GM12878 (cell line): ENCODE results near the gene GBX1.

Experiments used
- CTCF ChIP-seq, 3 experiments: IDR thresholded peaks in 2 of 3; conservative IDR thresholded peaks in 1 of 3; 2 replicates each; pipeline ENCODE4 v1.5.1; 2011; ENCODE audit warnings: low read depth in 3 of 3, low read length in 3 of 3, mild to moderate bottlenecking in 3 of 3, control low read depth in 2 of 3, moderate library complexity in 2 of 3, inconsistent platforms in 1 of 3, mixed read lengths in 1 of 3; ENCODE audit not compliant: control insufficient read depth in 2 of 3, insufficient read depth in 1 of 3; ENCODE audit errors: extremely low read depth in 1 of 3
- EZH2 ChIP-seq: IDR thresholded peaks from 2 replicates; pipeline ENCODE4 v1.6.1; 2012; ENCODE audit warnings: low read depth, mild to moderate bottlenecking, control low read depth, inconsistent platforms, low read length, borderline replicate concordance; ENCODE audit not compliant: control insufficient read depth
- KDM1A ChIP-seq: fragments of 200-600 bp; sonication (generic); IDR thresholded peaks from 2 replicates; pipeline ENCODE4 v1.6.1; 2016; ENCODE audit warnings: borderline replicate concordance
- MLLT1 ChIP-seq: fragments of 450-650 bp; IDR thresholded peaks from 2 replicates; pipeline ENCODE4 v1.6.1; 2016; ENCODE audit warnings: mild to moderate bottlenecking
- NFIC ChIP-seq: IDR thresholded peaks from 2 replicates; pipeline ENCODE4 v1.6.1; 2012; ENCODE audit warnings: low read depth, mild to moderate bottlenecking, inconsistent platforms, low read length, moderate library complexity
- NFXL1 ChIP-seq: fragments of 450-650 bp; IDR thresholded peaks from 2 replicates; pipeline ENCODE4 v1.6.1; 2017; ENCODE audit warnings: antibody characterized with exemption, mild to moderate bottlenecking, borderline replicate concordance
- RAD21 ChIP-seq: IDR thresholded peaks from 2 replicates; pipeline ENCODE4 v1.6.1; 2011; ENCODE audit warnings: mild to moderate bottlenecking, low read depth, low read length, moderate library complexity; ENCODE audit not compliant: insufficient read depth
- RFX5 ChIP-seq: IDR thresholded peaks from 2 replicates; pipeline ENCODE4 v1.6.1; 2011; ENCODE audit warnings: low read depth, low read length, improper control_type of control experiment
- SMAD1 ChIP-seq: fragments of 450-650 bp; IDR thresholded peaks from 2 replicates; pipeline ENCODE4 v1.6.1; 2018; ENCODE audit warnings: mild to moderate bottlenecking, low read depth; ENCODE audit not compliant: partially characterized antibody
- SPI1 ChIP-seq: IDR thresholded peaks from 2 replicates; pipeline ENCODE4 v1.6.1; 2011; ENCODE audit warnings: low read depth, mild to moderate bottlenecking, low read length, moderate library complexity, borderline replicate concordance; ENCODE audit not compliant: insufficient read depth
- TCF12 ChIP-seq: IDR thresholded peaks from 2 replicates; pipeline ENCODE4 v1.6.1; 2011; ENCODE audit warnings: low read depth, mild to moderate bottlenecking, low read length

- no peak for TF ChIP-seq EZH2
- no peak for TF ChIP-seq CTCF (IDR thresholded peaks at IDR 0.05 in 2 of 3, conservative IDR thresholded peaks at IDR 0.05 in 1 of 3; ENCODE audit: control insufficient read depth in 2 of 3, extremely low read depth in 1 of 3, insufficient read depth in 1 of 3, low read depth in 3 of 3, low read length in 3 of 3)
- TF ChIP-seq SMAD1: no peak
- no peak for TF ChIP-seq NFXL1
- no peak for TF ChIP-seq KDM1A
- no peak for TF ChIP-seq RFX5
- no peak for TF ChIP-seq TCF12
- TF ChIP-seq SPI1: no peak
- no peak for TF ChIP-seq NFIC
- no peak for TF ChIP-seq MLLT1
- no peak for TF ChIP-seq RAD21
These were observed 8.9 kb upstream of the GBX1 start for GRCh38 chr7:151176401-151176800.
